ENCODE data around the gene TRHDE. TPM values are rescaled to one million over a fixed set of nuclear protein-coding genes. Genes with fewer than 3 reads are reported as not detected.

TRHDE gene
- total RNA-seq, 6 experiments from 2014 or later = 65.7 to 106 (median 93.3) TPM

GRCh38 chr12:72273499-72273837 lies 1.3 kb downstream of the TRHDE start:
- DNase-seq = no peak
- Mint-ChIP-seq H3K36me3 (ENCODE audit: low read depth) (peaks cover 51% of the 10 kb centered on the region), H3K4me1 (ENCODE audit: low read depth) (peaks cover 47% of the 10 kb centered on the region), H3K9me3 (peaks cover 5% of the 10 kb centered on the region; the same call in 1 of the 2 replicates), H3K27ac (peak overlapping the region; percentile 94), H3K4me3 (peak overlapping the region; percentile 98), H3K27me3 (ENCODE audit: insufficient read depth) (no peaks in the 10 kb centered on the region; the same call in 1 of the 2 replicates)
- no peak for TF ChIP-seq CTCF (IDR thresholded peaks at IDR 0.05)

GRCh38 chr12:72273851-72274351 lies 1.7 kb downstream of the TRHDE start:
- H3K9me3 Mint-ChIP-seq = peaks cover 5% of the 10 kb centered on the region; the same call in 1 of the 2 replicates
- no peaks in the 10 kb centered on the region; the same call in 1 of the 2 replicates for H3K27me3 Mint-ChIP-seq (ENCODE audit: insufficient read depth)
- DNase-seq = no peak
- H3K4me1 Mint-ChIP-seq (ENCODE audit: low read depth) = peaks cover 47% of the 10 kb centered on the region
- peaks cover 48% of the 10 kb centered on the region for H3K36me3 Mint-ChIP-seq (ENCODE audit: low read depth)
- TF ChIP-seq CTCF (IDR thresholded peaks at IDR 0.05) = no peak
- H3K27ac Mint-ChIP-seq = peak overlapping the region; percentile 94
- H3K4me3 Mint-ChIP-seq = peak overlapping the region; percentile 98

- Mint-ChIP-seq H3K36me3 (ENCODE audit: low read depth) (peaks cover 39% of the 10 kb centered on the region), H3K4me1 (ENCODE audit: low read depth) (peaks cover 53% of the 10 kb centered on the region), H3K9me3 (peaks cover 5% of the 10 kb centered on the region; the same call in 1 of the 2 replicates), H3K27ac (peak overlapping the region; percentile 94), H3K4me3 (peak overlapping the region; percentile 98), H3K27me3 (ENCODE audit: insufficient read depth) (no peaks in the 10 kb centered on the region; the same call in none of the 2 replicates)
- peak; percentile 43 for DNase-seq
- no peak for TF ChIP-seq CTCF (IDR thresholded peaks at IDR 0.05)
These were observed 2.8 kb downstream of the TRHDE start for GRCh38 chr12:72274931-72275330.

- peak overlapping the region; percentile 98 for H3K4me3 Mint-ChIP-seq
- no peaks in the 10 kb centered on the region; the same call in none of the 2 replicates for H3K27me3 Mint-ChIP-seq (ENCODE audit: insufficient read depth)
- H3K4me1 Mint-ChIP-seq (ENCODE audit: low read depth) = peaks cover 59% of the 10 kb centered on the region
- H3K9me3 Mint-ChIP-seq = peaks cover 5% of the 10 kb centered on the region; the same call in 1 of the 2 replicates
- peak overlapping the region; percentile 94 for H3K27ac Mint-ChIP-seq
- TF ChIP-seq CTCF (IDR thresholded peaks at IDR 0.05) = no peak
- DNase-seq = no peak
- H3K36me3 Mint-ChIP-seq (ENCODE audit: low read depth) = peaks cover 33% of the 10 kb centered on the region
These were observed 3.4 kb downstream of the TRHDE start for GRCh38 chr12:72275526-72275925.

GRCh38 chr12:72276181-72276805 lies 4.1 kb downstream of the TRHDE start:
- Mint-ChIP-seq H3K4me3 (peak overlapping the region; percentile 98), H3K27ac (peak overlapping the region; percentile 94), H3K36me3 (ENCODE audit: low read depth) (peaks cover 26% of the 10 kb centered on the region), H3K27me3 (ENCODE audit: insufficient read depth) (no peaks in the 10 kb centered on the region; the same call in none of the 2 replicates), H3K9me3 (peaks cover 5% of the 10 kb centered on the region; the same call in 1 of the 2 replicates), H3K4me1 (ENCODE audit: low read depth) (peaks cover 66% of the 10 kb centered on the region)
- DNase-seq = no peak
- no peak for TF ChIP-seq CTCF (IDR thresholded peaks at IDR 0.05)
